ENCODE results near the gene KNCN. TPM values are rescaled to one million over a fixed set of nuclear protein-coding genes. Genes with fewer than 3 reads are reported as not detected.

Gene KNCN
- total RNA-seq, 4 donors from 2014 or later: not detected

DNA sequence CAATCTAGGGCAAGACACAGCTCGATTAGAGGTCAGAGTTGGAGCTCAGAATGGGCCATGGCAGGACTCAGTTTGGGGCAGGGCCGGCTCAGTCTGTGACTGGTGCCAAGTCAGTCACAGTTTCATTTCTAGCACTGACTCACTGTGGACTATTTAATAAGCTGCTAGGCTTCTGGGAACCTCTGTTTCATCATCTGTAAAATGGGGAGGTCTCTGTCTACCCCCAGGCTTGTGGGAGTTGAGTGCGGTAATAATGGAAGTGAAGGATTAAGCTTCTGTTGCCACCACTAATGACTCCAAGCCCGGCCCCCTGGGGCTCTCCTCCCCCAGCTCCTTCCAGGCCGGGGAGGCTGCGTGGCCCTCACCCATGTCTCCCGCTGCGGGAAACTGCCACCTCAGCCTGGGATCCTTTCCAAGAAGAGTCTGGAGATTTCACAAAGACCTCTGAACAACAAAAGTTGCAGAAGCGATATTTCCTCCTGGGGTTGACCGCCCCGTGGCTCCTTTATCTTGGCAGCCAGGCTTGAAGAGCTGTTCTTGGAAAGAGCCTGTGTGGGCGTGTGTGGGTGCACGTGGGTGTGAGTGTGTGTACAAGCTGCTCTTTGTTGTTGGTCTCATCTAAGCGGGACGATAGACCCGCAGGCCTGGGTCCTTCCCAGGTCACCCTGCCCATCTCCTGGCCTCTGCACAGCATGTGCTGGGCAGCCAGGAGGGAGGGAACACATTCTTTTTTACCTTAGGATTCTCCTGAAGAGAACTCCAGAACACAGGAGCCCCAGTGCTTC, 29.1 kb downstream of the KNCN start:
- Histone ChIP-seq H3K9me3 (no peaks in the 10 kb centered on the region), H3K27me3 (peaks cover 0 to 38% of the 10 kb centered on the region in 2 donors), H3K27ac (no peak overlapping the region), H3K4me3 (no peak overlapping the region), H3K4me1 (peaks cover 0 to 12% (median 0%) of the 10 kb centered on the region in 4 donors), H3K36me3 (no peaks in the 10 kb centered on the region)
- 11 to 18% methylated on average over 16 of the region's 16 CpGs for WGBS, 2 donors
- TF ChIP-seq, protein P1, sequence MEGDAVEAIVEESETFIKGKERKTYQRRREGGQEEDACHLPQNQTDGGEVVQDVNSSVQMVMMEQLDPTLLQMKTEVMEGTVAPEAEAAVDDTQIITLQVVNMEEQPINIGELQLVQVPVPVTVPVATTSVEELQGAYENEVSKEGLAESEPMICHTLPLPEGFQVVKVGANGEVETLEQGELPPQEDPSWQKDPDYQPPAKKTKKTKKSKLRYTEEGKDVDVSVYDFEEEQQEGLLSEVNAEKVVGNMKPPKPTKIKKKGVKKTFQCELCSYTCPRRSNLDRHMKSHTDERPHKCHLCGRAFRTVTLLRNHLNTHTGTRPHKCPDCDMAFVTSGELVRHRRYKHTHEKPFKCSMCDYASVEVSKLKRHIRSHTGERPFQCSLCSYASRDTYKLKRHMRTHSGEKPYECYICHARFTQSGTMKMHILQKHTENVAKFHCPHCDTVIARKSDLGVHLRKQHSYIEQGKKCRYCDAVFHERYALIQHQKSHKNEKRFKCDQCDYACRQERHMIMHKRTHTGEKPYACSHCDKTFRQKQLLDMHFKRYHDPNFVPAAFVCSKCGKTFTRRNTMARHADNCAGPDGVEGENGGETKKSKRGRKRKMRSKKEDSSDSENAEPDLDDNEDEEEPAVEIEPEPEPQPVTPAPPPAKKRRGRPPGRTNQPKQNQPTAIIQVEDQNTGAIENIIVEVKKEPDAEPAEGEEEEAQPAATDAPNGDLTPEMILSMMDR (IDR thresholded peaks at IDR 0.05): no peak
- peak in 1 of 2 donors; percentile 31 for TF ChIP-seq EP300 (IDR thresholded peaks at IDR 0.05)
- peak; percentile 32 to 45 for DNase-seq (ENCODE audit: low spot score in 2 of 2)

DNA sequence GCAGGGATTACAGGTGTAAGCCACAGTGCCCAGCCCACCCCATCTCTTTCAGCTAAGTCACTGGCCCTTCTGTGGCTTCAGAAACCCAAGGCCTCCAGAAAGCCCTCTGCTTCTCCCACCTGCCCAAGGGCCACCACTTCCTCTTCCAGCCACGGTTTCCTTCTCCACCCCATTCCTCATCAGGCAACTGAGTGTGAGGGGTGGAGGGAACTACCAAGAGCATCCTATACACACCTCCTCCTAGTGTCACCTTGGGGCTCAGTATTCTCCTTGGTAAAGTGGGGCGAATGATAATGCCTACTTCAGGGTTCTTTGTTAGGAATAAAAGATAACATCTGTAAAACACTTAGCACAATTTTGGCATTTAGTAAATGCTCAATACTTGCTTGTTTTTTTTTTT, 30.0 kb downstream of the KNCN start:
- H3K27ac ChIP-seq: no peak overlapping the region
- WGBS, 2 donors: 72 to 84% methylated on average over 2 of the region's 2 CpGs
- peaks cover 0 to 37% of the 10 kb centered on the region in 2 donors for H3K27me3 ChIP-seq
- H3K36me3 ChIP-seq: no peaks in the 10 kb centered on the region
- peaks cover 0 to 12% (median 0%) of the 10 kb centered on the region in 4 donors for H3K4me1 ChIP-seq
- DNase-seq (ENCODE audit: low spot score in 2 of 2): no peak
- no peak overlapping the region for H3K4me3 ChIP-seq
- TF ChIP-seq EP300 (IDR thresholded peaks at IDR 0.05): no peak
- no peak for TF ChIP-seq POLR2A (IDR thresholded peaks at IDR 0.05)
- TF ChIP-seq, protein P1 (IDR thresholded peaks at IDR 0.05): no peak
- H3K9me3 ChIP-seq: no peaks in the 10 kb centered on the region

DNA sequence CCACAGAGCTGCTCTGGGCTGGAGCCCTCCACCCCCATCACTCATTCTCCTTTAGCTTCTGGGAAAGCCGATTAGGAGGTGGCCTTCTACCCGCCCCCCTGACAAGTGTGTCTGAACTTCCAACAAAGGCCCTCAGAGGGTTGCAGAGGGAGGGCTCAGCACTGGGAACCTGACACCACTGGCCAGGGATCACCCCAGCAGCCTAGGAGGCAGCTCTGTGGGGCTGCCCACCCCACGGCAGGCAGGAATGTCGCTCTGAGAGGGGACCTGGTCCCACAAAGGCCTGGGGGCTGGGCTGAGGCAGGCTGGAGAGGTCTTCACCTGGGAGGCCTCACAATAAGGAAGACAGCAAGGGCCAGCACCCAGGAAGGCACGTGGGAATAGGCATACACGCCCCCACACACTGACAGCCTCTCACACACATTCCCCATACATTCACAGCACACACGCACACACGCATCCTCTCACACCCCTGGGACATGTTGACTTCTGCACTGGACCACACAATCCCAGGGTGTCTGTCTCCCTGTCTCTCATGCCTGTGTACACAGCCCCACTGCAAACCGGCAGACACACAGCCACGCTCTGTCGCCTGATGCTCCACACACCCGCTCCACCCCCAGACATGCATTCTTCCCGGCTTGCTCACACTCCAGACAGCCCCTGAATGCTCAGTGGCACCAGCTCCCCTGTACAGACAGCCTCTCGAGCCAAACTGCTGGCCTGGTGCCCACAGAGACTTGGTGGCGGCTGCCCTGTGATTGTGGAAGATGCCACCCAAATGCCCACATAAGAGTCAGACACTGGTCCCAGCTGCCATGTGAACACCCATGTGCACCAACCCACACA, 31.2 kb downstream of the KNCN start:
- Histone ChIP-seq H3K27ac (no peak overlapping the region), H3K36me3 (no peaks in the 10 kb centered on the region), H3K4me3 (no peak overlapping the region), H3K9me3 (no peaks in the 10 kb centered on the region), H3K27me3 (peaks cover 0 to 26% of the 10 kb centered on the region in 2 donors), H3K4me1 (peaks cover 0 to 12% (median 0%) of the 10 kb centered on the region in 4 donors)
- TF ChIP-seq, protein P1 (IDR thresholded peaks at IDR 0.05): no peak
- TF ChIP-seq POLR2A (IDR thresholded peaks at IDR 0.05) (no peak), EP300 (IDR thresholded peaks at IDR 0.05) (no peak)
- DNase-seq (ENCODE audit: low spot score in 2 of 2): no peak
- WGBS, 2 donors: 31 to 43% methylated on average over 11 to 14 of the region's 15 CpGs

DNA sequence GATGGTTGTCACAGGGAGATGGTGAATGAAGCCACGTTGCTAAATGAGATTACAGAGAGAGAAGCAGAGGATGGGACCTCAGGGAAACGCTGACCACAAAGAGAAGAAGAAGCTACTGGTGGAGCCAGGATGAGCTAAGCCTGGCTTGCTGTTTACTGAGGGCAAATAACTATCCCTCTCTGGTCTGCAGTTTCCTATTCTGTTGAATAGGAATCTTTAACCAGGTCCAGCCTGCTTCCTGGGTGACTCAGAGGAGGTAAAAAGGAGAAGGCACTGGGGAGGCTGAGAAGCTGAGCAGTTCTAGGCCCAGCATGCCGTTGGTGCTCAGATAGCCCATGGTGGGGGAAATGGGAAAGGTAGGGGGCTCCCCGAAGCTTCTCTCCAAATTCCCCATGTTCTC, 32.2 kb downstream of the KNCN start:
- no peaks in the 10 kb centered on the region for H3K36me3 ChIP-seq
- DNase-seq (ENCODE audit: low spot score in 2 of 2): no peak
- H3K9me3 ChIP-seq: no peaks in the 10 kb centered on the region
- 72 to 80% methylated on average over 4 of the region's 4 CpGs for WGBS, 2 donors
- H3K27me3 ChIP-seq: peaks cover 0 to 32% of the 10 kb centered on the region in 2 donors
- H3K27ac ChIP-seq: no peak overlapping the region
- H3K4me1 ChIP-seq: peaks cover 0 to 12% (median 0%) of the 10 kb centered on the region in 4 donors
- TF ChIP-seq EP300 (IDR thresholded peaks at IDR 0.05) (no peak), POLR2A (IDR thresholded peaks at IDR 0.05) (no peak)
- TF ChIP-seq, protein P1 (IDR thresholded peaks at IDR 0.05): no peak
- no peak overlapping the region for H3K4me3 ChIP-seq
